Measurements from ENCODE around the gene GUCD1. TPM values are rescaled to one million over a fixed set of nuclear protein-coding genes. Genes with fewer than 3 reads are reported as not detected.
A peak's percentile ranks its signal among the peaks of the same experiment; 100 is the strongest.

The GUCD1 gene
- total RNA-seq, 1 donor from 2014 or later, result 81.8 TPM

DNA sequence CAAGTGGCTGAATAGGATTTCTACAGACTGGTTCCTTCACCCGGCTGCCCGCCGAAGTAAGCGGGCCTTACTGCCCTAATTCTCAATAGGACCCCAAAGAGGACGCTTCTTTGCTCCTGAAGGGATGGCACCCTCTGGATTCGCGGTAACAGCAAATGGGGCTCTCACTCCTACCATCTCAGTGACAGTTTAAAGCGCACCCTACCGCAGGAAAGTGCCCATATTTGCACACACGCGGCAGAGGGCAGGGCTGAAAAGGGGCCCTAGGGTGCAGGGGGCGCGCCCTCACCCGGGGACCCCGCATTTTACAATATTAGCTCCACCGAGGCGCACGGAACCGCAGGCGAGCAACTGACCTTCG lies 60.8 kb downstream of the GUCD1 start:
- TF ChIP-seq, protein P1, sequence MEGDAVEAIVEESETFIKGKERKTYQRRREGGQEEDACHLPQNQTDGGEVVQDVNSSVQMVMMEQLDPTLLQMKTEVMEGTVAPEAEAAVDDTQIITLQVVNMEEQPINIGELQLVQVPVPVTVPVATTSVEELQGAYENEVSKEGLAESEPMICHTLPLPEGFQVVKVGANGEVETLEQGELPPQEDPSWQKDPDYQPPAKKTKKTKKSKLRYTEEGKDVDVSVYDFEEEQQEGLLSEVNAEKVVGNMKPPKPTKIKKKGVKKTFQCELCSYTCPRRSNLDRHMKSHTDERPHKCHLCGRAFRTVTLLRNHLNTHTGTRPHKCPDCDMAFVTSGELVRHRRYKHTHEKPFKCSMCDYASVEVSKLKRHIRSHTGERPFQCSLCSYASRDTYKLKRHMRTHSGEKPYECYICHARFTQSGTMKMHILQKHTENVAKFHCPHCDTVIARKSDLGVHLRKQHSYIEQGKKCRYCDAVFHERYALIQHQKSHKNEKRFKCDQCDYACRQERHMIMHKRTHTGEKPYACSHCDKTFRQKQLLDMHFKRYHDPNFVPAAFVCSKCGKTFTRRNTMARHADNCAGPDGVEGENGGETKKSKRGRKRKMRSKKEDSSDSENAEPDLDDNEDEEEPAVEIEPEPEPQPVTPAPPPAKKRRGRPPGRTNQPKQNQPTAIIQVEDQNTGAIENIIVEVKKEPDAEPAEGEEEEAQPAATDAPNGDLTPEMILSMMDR (IDR thresholded peaks at IDR 0.05; ENCODE audit: insufficient read depth, low read length, poor library complexity, severe bottlenecking), result no peak
- H3K27me3 ChIP-seq (ENCODE audit: control insufficient read depth, insufficient read depth, low read length), result peaks cover 23% of the 10 kb centered on the region
- no peaks in the 10 kb centered on the region for H3K36me3 ChIP-seq (ENCODE audit: control insufficient read depth, insufficient read depth, low read length)
- no peak for DNase-seq (ENCODE audit: low read depth)
- H3K4me3 ChIP-seq (ENCODE audit: low read depth, low read length), result peak overlapping the region; percentile 26

DNA sequence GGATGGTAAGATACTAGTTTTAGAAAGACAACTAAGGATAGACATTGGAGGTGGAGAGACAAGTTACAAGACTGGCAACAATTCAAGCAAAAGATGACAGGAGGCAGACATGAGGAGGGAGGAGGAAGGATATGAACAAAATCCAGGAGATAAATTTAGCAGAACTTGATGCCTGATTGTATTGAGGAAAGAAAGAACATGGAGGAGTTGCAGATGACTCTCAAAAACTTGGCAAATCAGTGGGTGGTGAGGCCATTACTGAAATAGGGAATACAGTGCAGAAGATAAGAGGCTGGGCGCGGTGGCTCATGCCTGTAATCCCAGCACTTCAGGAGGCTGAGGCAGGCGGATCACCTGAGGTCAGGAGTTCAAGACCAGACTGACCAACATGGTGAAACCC lies 62.5 kb downstream of the GUCD1 start:
- DNase-seq (ENCODE audit: low read depth), result no peak
- peaks cover 23% of the 10 kb centered on the region for H3K27me3 ChIP-seq (ENCODE audit: control insufficient read depth, insufficient read depth, low read length)
- no peaks in the 10 kb centered on the region for H3K36me3 ChIP-seq (ENCODE audit: control insufficient read depth, insufficient read depth, low read length)
- no peak overlapping the region for H3K4me3 ChIP-seq (ENCODE audit: low read depth, low read length)
- TF ChIP-seq, protein P1 (IDR thresholded peaks at IDR 0.05; ENCODE audit: insufficient read depth, low read length, poor library complexity, severe bottlenecking), result no peak

Other genes starting within 250 kb of the GUCD1 start
- 0.21 and 0.46 TPM in 2 replicates for gene ADORA2A, start 127.5 kb downstream of the GUCD1 start, total RNA-seq
- not detected in 2 replicates for gene UPB1, start 59.8 kb downstream of the GUCD1 start, total RNA-seq
- gene SNRPD3, start 861 bp upstream of the GUCD1 start, total RNA-seq, result 137 and 160 TPM in 2 replicates
- 17.3 and 18.1 TPM in 2 replicates for gene LRRC75B, start 37.9 kb upstream of the GUCD1 start, total RNA-seq
- 22.7 and 22.8 TPM in 2 replicates for gene GGT1, start 48.1 kb upstream of the GUCD1 start, total RNA-seq
- not detected in 2 replicates for gene PIWIL3, start 219.6 kb upstream of the GUCD1 start, total RNA-seq